Stimulated activated CD8-positive, alpha-beta memory T cell treated with anti-CD3 and anti-CD28 coated beads, Interleukin-4, amount 100 ng/mL, for 48 hours (primary cell): ENCODE data around the gene ZFHX3.

Experiments
- DNase-seq: peaks from one replicate; pipeline ENCODE4 v3.0.0-alpha.2; 2020

The ZFHX3 gene

DNA sequence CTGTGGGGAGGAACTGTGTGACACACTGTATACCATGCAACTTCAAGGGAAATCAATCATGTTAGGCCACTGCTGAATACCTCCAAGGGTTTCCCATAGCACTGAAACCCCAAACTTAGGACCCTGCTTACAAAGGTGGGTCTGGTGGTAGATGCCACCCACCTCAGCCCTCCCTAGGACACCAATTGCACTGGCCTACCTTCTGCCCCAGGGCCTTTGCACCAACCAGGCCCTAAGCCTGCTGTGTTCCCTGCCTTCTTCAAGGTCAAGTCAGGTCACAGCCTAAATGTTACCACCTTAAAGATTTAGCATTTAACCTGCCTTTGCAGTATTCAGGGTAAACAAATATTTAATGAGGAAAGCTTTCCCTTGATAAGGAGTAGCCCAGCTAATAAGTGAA lies 185.8 kb downstream of the ZFHX3 start:
- no peak for DNase-seq

DNA sequence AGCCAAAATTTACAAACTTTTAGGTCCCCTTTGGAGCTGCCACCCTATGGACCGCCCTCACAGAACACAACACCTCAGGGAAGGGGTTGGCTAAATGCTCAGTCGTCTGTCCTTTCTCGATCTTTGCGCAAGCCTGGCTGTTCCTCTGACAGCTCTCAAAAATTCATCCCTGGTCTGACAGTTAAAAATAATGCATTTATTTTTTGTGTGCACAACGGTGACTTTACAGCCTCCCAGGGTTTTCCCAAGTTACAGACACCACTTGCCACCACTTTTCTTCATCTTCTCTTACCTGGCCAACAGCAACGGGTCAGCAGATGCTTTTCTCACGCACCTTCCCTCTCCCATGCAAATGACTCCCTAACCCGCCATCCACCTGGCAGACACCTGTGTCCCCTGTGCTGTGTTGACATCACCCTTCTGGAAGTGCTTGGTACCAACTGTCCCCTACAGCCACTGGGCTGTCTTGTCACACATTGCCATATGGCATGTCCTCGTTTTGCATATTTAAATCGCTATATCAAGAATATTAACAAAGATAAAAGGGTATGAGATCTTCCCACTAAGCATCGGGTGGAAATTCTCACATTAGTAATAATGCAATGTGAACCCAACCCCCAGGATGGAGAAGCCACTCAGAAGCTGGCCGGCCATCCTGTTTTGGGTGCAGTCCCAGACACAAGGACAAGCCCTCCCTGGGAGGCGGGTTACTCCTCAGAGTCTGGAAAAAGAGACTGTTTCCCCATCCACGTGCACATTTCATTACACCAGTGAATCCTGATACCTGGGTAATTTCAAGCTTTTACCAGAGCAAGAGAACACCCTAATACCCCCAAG lies 187.0 kb downstream of the ZFHX3 start:
- no peak for DNase-seq

DNA sequence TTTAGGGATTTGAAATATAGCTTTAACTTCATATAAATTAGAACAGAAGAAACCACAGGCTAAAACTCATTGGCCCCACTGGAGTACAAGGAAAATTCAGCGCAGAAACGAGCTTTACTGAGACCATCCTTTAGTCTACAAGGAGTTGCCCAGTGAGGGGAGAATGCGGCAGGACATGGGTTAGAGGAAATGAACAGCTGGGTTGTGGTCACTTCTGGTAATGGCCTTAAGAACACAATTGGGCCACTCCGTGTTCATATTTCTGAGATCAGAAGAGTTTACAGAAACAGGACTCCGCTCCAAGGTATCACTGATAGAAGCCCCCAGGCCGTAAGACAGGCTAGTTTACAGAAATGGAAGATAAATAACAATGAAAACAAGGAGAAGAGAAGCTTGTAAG lies 188.3 kb downstream of the ZFHX3 start:
- DNase-seq = no peak

DNA sequence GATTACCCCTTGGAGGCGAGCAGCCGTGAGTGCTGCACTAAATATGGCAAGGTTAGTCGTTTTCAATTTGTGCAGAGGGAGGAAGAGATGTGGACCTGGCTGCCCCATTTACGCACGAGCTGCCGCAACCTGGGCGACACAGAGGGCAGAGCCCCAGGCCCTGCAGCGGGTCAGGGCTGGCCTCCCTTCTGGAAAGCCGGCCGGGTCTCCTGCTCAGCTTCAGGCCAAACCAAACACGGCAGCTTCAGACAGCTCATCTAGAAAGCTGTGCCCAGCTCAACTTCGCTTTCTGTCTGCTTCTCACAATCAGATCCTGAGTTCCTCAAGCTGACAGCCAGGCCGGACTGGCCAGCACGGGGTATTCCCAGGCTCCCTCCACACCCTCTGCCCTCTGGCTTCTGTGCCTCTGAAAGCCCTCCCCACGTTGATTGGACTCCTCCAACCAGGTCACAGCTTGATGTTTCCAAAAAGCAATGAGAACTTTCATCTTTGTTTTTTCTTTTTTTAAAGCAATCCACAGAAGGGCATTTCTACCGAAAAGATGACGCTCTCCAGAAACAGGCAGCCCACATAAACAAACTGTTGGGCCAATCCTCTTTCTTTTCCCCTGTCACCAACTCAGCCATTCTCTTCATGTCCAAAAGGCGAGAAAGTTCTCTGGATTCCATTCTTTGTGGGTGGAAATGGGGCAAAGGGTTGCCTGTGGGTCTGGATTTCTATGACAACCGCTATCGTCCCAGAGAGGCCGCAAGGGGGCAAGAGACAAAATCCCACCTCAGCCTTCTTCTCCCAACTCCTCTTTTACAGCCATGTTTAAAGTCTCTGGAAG lies 189.0 kb downstream of the ZFHX3 start:
- DNase-seq = no peak

DNA sequence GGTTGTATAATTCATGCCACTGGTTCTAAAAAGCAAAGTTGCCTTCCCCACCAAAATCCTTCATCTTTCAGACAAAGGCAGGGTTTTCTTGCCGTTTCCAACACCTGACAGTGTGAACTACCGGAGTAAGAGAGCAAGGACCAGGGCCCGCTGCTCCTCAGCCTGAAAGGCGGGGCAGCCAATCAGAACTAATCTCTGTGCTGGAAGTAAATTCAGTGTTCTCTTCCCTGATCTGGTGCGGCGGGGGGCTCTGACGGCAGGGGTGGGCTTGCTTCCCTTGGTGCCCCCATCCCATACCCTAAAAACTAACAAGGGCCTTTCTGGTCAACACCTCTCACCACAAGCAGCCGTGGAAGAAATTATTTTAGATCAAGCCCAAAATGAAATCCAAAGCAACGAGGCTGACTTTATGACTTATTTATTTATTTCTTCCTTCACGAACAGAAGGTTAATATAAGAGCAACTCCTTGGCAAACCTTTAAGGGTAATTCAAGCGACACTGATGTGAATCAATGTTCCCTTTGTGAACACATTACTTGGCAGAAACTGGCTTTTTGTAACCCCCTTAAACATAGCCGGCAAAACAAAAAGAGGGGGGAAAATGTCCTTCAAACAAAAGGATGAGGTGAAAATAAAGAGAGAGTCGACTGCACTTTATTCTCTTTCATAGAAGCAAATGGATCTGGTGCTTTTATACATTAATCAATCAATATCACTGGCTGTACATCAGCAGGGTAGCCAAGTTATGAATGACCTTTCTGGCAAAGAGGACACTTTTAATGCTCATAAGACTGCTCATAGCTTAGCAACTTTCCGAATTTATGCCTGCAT lies 189.9 kb downstream of the ZFHX3 start:
- no peak for DNase-seq

DNA sequence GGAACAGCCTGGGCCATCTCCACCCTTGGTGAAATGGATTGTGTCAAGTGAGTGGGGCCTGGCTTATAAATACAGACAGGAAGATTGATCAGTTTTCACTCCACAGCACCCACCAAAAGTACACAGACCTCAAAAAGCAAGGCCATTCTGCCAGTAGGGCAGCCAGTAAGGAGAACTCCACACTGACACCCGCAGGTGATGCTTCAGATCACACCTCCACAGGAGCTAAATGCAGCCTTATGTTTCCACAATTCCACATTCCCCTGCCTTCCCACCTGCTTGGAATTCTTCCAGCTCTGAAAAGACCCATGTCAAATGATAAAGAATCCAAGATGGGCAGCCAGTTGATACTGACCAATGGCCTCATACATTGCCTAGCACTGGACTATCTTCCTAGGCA lies 191.1 kb downstream of the ZFHX3 start:
- DNase-seq = peak; percentile 36

DNA sequence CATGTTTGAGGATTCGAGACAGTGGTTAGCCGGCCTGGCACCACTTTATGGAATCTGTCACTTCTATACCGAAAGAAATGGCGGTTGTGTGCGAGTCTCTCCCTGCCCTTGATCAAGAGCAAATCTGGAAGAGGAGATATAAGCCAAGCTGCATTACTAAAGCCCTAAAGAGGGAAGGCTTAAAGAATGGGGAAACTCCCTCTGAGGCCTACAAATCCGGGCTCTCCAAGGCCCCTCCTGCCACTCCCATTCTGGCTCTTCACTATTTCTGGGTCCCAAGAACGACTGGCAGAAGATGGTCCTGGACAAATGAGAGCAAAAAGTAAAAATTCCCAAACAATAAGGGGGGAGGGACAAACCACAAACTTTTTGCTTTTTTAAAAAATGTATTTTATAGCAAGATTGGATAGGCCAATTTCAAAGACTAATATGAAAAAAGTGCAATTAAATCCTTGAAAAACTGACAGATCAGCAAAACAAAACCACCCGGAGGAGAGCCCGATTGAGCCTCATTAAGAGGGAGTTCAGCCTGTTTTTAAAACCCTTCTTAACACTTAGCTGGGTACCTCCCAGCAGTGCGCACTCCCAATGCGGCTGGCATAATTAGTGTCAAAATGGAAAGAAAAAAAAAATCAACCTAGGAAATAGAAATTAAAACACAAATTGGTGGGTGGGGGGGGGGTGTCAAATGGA lies 193.5 kb downstream of the ZFHX3 start:
- DNase-seq = no peak

DNA sequence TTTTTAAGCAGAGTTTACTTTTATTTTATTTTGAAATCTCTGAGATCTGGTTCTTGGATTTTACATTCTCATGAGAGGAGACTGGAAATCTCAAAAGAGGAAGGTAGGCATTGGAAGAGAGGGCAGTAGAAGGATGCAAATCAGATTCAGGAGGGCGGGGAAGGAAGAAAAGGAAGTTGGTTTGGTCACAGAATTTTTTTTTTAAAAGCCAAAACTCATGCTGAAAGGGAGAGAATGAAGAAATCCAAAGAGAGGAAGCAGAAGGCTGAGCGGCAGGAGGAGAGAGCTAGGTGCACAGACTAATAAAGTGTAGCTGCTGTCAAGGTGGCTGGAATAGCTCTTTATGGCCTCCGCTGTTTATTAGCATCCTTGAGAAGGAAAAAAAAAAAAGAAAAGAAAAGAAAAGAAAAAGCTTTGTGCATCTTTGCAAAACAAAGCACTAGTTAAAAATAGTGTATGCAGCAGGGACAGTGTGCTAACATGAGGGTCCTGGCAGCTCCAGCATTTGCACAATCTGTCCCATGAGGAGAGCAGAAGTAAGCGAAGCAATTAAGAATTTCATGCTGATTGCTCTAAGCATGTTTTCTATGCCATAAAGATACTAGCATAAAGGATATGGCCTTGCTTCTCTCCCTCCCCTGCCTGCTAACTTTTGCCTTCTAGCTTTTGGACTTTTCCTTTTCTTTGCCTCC lies 194.2 kb downstream of the ZFHX3 start:
- no peak for DNase-seq

DNA sequence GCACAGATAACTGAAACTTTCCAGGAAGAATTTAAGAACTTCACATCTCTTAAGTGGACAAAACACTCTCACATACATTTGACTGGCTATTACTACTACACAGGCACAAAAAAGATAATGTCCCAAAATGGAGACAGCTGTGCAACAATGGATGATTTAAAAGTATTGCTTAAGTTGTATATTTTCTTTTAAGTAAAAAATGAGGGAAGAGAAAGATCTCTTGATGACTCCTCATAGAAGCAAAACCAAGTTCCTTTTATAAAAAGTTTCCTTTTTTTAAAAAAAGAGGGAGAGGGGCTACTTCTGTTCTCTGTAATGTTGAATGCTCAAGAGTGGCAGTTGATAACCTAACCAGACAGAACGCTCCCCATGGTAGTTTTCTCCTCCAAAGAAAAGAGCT lies 195.5 kb downstream of the ZFHX3 start:
- no peak for DNase-seq

DNA sequence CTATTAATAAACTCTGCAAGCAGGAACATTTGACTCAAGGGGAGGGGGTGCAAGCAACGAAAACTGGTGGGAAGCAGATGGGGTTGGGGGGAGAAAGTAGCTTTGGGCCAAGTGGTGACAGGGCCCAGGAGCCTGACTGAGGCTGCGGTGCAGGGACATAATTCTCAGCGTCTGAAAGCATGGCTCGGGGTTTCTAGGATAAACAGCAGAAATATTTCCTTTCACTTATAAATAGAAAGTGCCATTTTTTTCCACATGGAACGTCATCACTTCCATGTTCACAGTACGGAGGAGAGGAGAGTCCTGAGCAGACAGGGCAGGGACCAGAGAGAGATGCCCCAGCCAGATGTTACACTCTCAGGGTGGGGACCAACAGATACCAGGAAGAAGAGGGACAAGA lies 197.1 kb downstream of the ZFHX3 start:
- DNase-seq = no peak

DNA sequence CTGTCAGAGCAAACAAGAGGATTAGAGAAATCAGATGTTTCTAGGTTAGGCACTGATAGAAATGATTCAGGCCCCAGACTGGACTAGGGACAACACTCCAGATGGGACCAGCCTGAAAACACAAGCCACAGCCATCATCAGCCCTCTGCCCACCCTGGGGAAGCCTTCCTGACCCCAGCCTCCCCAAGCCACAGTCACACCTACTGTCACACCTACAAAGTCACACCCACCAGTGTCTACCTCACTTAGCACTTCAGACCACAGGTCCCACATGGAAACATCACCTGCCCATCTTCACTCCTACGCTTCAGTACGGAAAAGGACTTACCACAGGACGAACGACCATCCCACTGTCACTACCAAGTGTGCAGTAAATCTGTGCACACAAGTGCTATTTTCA lies 197.9 kb downstream of the ZFHX3 start:
- DNase-seq = no peak

DNA sequence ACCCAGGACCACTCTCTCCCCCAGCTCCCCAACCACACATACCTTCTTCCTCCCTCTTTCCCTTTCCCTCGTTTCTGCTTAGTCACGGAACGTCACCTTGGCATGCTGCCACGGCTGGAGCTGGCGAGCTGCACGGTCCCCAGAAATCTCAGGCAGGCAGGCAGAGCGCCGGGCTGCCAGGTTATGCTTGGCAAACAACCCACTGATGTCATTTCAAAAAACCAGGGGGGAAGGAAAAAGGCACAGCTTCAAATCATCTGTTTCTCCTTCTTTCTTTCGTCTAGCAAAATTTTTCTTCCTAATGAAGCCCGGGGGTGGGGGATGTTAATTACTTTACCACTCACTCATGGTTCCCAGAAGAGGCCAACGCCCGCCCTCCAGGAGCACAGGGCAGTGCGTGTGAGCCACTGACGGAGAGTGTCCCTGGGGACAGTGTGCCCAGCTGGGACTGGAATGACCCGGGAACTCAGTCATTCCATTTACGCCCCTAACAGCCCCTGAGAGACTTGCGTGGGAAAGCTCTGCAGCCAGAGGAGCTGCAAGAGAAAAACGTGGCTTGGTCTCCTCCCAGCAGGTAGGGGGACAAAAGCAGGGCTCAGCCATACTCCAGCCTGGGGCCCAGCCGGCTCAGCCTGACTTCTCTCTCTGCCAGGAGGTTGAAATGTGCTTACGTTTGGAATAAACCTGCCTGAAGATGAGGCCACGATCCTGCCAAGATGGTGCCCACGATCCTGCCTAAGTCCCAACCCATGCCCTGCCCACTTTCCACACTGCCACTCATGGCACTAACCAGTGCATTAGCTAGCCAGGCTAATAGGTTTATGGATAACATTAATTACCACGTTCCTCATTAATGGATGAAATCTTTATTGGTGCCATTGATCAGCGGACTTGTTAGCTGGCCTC lies 198.9 kb downstream of the ZFHX3 start:
- no peak for DNase-seq

DNA sequence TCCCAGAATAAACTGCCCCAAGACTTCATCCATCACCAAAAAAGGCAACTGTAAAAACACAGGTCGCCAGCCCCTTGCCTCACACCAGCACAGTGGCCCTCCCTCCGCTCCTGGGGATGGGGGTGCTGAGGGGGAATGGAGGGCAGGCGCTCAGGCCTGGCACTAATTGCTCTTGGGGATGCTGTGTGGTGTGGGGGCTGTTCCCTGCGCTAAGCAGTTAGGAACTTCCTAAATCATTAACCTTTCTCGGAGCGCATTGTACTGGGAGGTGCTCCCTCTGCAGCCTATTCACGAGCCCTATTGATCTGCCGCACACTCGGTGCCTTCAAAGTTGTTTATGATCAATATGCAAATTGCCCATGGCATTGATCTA lies 199.9 kb downstream of the ZFHX3 start:
- no peak for DNase-seq

DNA sequence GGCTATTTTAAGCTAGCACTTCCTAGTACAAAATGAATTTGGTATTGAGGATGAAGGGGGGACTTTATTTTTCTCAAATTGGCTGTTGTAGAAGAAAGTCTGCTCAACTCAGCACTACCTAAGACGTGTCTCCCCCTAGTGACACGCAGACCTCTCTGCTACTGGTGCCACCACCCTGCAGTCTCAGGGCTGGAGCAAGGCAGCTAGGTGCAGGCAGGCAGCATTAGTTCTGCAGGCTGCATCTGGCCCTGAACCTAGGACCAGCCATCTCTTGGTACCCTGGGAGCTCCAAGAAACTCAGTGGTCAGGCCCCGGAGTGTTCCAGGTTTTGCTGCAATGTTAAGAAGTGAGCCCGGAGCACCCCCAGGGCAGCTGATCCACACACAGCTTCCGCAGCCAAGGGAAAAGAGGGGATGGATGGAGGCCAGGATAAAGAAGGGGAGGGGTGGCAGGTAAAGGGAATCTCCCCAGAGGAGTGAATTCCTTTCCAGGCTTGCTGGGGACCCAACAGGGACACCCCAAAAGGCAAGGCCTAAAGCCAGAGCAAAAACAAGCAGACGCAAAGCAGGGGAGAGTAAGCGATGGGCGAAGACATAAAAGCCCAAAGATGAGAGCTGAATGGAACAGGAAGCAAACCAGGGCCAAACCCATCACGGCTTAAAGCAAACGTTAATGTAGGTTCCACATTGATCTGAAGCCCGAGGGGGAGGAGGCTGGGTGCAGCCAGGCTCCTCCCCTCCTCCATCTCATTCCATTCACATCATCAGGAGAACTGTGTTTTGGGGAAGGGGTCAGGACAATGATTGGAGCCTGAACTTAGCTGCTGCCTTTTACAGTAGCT lies 200.5 kb downstream of the ZFHX3 start:
- DNase-seq = no peak

DNA sequence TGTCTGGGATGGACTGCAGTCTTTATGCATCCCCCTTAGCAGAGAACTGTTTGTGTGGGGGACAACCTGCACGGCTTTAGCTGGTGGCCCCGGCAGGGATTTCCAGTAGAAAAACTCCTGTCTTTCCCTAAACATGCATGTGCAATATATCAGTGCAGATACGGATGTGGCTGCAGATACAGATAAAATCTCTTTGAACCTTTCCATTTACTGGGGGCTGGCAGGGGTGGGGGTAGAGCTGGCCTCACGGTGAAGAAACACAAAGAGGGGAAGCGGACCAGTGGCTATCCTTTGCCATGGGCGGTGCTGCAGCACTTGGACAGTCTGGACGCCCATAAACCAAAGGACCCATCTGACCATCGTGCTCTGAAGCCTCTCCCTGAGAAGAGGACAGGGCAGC lies 201.3 kb downstream of the ZFHX3 start:
- no peak for DNase-seq

DNA sequence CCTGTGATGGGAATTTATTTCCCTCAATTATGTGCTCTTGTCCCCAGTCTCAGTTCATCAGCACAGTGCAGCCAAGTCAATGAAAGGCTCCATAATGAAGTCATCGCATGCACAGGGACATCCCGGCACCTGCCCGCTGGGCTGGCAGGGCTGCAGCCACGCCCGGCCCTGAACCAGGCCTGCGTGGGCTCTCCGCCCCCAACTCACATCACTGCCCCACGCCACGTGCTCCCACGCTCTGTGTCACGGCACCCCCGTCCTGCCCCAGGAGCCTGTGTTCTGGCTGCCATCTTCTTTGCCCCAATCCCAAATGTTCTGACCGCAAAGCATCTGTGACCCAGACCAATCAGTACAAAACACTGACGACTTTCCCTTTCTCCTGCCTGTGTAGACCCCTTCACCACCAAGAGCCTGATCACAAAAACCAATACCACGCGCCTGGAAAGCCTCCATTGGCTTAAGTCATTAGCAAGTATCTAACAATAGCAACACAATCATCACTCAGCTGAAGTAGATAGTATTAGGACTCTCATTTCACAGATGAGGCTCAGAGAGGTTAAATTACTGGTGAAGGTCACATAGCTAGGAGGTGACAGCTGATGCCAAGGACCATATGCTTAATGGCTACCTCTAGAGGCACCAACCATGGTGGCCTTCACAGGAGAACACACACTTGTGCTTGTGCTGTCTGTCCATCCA lies 202.5 kb downstream of the ZFHX3 start:
- no peak for DNase-seq

DNA sequence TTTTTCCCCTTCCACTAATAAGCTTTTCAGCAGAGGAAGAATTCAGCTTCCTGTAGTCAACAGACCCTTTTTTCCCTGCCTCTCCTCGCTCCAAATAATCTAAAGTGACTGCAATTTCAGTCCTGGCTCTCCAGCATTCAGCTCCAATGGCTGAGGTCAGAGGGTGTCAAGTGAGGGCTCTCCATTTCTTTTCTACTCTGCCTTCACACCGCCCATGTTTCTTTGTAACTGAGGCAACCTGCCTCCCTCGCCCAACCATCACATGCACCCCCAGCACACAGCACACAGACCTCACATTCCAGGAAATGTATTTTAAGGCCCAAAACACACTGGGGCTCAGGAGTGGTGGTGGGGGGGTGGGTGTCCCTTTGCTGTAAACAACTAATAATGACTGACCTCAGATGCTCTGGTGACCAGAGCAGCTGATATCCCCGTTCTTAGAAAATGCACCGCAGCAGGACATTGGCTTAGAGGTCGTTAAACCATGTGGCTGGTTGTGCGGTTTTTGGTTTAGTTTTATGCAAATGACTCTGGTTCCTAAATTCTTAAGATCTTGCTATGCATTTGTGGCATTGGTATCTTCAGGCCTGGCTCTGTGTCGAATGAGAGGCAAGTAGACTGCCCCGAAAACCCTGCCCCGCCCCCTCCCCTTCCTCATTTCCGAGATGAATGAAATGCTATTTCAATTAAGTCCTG lies 203.6 kb downstream of the ZFHX3 start:
- no peak for DNase-seq

DNA sequence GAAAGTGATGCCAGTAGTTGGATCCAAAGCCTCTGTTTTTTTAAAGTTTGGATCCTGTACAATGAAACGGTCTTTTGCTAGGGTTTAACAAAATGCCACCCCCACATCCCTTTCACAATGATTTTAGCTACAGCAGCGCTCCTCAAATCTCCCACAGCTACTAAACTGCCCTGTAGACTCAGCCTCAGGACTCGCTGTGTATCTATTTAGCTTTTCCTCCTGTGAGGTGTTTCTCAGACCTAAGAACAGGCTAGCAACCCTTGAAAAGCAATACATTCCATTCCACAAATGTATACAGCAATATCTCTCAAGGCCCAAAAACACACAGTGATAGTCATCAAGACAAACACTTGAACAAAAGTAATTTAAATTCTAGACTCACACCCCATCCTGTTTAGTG lies 206.4 kb downstream of the ZFHX3 start:
- no peak for DNase-seq
